ENCODE results near the gene KRT8.
"Not testable (repeated sequence)": the region's sequence is repeated elsewhere in the genome, so short reads cannot be mapped to it uniquely, and the experiment has no call there.

The KRT8 gene

GRCh38 chr12:52900896-52901714, 3.8 kb downstream of the KRT8 start:
- no peak for DNase-seq

DNA sequence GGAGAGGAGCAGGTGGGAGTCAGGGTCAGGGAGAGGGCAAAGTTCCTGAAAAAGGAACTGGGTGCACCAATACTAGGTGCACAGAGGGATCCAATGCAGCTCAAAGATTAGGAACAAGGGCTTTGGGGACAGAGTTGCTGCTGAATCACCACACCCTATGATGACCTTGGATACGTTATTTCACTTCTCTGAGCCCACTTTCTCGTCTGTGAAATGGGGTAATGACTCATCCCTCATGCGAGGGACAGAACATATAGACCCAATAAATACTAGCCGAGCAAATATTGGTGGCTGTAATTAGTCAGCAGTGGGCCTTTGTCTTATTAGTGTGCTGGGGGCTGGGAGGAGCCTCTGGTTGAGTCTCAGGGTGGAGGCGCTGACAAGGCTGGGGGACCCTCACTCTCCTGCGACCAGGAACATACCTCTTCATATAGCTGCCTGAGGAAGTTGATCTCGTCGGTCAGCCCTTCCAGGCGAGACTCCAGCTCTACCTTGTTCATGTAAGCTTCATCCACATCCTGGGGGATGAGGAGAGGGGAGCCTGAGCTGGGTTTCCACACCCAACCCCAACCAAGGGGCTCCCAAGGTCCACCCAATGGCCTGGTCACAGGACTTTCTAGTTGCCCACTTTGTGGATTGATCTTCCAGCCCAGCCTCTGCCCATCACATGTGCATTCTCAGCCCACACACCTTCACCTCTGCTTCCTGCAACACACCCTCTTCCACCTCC, 4.5 kb downstream of the KRT8 start:
- DNase-seq = no peak

DNA sequence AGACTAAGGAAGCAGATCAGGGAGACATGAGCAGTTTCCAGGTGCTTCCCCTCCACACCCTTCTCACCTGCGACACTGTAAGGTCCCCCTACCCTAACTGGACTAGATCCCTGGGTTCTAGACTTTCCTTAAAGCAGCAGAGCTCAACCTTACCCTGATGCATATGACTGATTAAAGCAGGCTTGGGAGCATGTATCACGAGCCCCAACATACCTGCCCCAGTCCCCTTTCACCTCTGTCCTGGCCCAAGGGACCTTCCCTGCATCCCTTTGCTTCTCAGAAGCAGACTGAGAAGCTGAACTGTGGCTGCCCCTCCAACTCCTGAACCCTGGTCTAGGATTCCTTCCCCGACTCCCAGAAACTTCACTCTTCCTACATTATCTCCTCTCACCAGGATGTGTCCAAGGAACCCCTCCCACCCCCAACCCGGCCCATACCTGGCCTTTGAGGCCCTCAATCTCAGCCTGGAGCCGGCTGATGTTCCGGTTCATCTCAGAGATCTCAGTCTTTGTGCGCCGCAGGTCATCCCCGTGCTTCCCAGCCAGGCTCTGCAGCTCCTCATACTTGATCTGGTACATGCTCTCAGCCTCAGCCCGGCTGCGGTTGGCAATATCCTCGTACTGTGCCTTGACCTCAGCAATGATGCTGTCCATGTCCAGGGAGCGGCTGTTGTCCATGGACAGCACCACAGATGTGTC, 5.4 kb downstream of the KRT8 start:
- no peak for DNase-seq

- DNase-seq = no peak
Observed at GRCh38 chr12:52896190-52897100, 8.4 kb downstream of the KRT8 start.

DNA sequence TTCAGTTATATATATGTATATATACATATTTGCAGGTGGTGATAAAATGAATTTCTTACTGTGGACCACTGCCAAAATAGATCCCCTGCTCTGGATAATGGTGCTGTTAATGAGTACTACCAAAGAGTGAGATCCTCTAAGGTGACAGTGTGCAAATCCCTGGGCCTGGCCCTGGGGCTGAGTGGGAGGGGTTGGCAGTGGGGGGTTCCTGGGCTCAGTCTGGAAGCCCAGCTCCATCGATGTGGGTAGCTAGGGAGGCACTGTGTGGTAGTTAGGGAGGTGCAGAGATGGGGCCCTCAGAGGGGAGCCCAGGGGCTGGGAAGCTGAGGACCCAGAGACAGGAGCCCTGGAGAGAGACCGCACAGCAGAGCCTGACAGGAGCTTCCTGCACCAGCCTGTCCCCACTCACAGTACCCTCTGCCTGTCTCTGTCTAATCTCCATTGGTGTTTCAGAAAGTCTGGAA, 9.1 kb downstream of the KRT8 start:
- DNase-seq = no peak

- no peak for DNase-seq
Observed at GRCh38 chr12:52892974-52893373, 11.9 kb downstream of the KRT8 start.

- no peak for DNase-seq
Observed at GRCh38 chr12:52892207-52892852, 12.5 kb downstream of the KRT8 start.

DNA sequence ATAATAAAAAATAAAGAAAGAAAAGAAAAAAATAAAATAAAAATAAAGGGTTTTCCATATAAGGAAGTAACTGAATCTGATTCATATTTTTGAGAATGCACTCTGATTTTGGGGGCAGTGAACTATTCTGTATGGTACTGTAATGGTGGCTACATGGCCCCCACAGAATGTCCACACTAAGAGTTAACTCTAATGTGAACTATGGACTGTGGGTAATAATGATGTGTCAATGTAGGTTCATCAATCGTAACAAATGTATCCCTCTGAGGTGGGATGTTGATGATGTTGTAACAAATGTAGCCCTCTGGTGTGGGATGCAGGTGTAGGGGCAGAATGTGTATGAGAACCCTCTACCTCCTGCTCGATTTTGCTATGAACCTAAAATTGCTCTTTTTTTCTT, 13.8 kb downstream of the KRT8 start:
- DNase-seq = no peak

GRCh38 chr12:52890417-52890816, 14.5 kb downstream of the KRT8 start:
- DNase-seq = no peak

DNA sequence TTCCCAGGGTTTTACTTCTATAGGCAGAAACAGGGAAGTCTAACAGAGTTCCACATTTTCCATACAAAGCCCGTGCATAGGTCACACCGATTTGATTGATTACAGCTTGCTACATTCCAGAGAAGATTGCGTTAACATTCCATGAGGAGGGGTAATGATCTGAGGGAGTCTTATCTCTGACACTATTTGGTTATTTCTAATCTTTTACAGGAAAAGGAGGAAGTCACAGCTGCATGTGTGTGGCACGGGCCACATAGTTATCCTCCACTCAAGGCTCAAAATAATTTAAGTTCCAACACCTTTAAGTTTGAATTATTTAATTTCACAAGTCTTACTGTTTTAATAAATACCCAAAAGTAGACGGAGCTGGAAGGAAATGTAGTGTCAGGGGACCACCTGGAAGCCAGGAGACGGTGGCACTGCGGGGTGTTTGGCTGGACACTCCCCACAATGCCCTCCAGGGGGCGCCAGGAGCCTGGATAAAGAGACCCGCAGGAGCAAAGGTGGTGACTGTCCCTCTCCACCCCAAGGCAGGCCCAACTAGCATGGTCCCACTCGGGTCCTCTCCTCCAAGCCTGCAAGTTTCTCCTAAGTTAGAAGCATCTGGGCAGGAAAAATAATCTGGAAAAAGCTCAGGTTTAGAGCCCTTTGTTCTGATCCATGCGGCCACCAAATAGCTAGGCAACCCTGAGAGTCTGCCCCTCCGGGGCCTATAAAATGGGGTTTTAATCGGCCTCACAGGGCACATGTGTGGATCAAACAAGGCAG, 20.2 kb downstream of the KRT8 start:
- peak; percentile 8 for DNase-seq

- not testable (repeated sequence) for DNase-seq
Observed at GRCh38 chr12:52880499-52880898, 24.4 kb downstream of the KRT8 start.

DNA sequence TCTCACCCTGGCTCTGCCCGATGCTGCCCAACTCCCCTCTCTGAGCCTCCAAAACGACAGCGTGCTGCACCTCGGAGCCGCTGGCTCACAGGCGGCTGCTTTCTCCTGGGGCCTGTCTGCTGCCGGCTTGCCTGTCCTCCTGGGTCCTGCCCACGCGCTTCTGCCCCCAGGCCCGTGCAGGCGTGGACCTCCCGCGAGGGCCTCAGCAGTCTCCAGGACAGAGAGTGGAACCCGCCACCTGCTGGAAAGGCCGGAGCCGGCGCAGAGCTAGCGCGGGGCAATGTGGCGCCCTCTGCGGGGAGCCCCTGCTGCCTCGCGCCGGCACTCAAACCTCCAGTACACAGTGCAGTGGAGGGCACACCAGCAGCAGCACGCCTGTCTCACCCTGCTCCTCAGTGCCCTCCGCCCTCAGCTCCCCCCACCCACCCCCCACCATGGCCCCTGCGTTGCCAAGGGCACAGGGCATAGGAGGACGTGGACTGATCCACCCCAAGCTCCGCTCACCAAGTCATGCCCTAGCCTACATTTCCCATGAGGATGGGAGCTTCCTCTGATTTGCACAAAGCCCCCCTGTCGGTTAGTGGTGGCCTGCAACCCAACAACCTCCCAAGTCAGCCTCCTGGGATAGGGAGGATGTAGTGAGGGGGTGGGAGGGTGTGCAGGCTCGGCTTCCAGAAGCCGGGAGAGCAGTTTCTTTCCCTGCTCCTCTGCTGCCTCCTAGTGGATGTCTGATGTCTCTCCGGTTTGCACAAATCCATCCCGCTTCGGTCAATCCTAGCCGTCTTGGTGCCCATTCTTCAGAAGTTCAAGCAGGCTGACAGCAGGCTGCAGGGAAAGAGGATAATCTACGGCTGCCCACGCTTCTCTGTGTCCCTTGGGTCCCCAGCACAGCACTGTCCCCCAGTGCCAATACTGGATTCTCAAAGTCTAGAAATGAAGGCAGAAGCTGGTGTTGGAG, 25.2 kb downstream of the KRT8 start:
- DNase-seq = peak; percentile 17

- peak; percentile 48 for DNase-seq
Observed at GRCh38 chr12:52878507-52879393, 26.1 kb downstream of the KRT8 start.

DNA sequence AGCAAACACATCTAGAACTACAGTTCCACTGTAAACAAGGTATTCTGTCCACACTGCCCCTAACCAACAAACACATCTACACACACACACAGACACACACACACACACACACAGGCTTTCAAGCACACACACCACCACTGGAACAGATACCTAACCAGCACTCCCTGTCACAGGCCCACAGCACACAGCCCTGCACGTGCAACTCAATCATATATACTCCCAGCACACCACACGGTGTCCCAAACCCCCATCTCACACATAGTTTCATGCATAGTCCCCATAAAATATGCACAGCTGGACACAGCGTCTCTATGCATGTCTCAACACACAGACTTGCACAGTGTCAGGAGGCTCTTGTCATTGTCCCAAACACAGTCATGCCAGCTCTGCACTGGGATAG, 27.6 kb downstream of the KRT8 start:
- no peak for DNase-seq

- no peak for DNase-seq
Observed at GRCh38 chr12:52876372-52876771, 28.5 kb downstream of the KRT8 start.

DNA sequence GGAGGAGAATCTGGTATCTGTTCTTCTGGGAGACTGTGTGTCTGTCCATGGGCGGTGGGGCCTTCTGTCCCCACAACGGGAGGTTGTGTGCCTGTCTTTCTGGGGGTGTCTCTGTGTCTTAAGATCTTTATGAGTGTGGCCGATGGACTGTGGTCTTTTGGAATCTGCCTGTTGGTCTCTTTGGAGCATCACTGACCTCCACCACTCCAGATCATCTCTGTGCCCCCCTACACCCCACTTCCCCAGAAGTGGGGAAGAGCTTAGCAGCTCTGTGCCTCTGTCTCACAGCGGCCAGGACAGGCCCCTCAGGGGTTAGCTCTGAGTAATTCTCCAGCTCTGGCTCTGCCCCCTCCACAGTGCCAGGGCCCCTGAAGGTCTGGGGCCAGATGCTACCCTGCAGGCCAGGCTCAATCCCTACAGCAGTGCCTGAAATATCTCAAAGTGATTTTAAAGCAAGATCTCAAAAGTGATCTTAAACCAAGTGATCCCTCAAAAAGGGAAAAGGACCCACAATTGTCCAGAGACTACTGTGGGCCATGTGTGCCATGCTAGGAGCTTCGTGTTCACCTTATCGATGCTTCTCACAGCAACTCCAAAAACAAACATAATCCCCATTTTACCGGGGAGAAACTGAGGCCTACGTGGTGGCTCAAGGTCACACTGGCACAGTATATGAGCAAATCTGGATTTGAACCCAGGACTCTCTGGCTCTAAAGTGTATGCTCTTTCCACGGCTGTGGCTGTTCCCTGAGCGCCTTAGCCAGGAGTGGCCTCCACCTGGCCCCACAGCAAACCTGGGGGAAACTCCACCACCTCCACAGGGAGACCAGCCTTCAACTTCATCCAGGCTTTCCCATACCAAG, 30.1 kb downstream of the KRT8 start:
- no peak for DNase-seq

GRCh38 chr12:52873832-52874572, 30.9 kb downstream of the KRT8 start:
- no peak for DNase-seq
